HG02938 (cell line): ENCODE measurements around the gene CREM.

Experiments
- ATAC-seq: cut with Tn5 transposase; IDR thresholded peaks from one replicate; pipeline ENCODE4 v1.9.1; 2021; ENCODE audit warnings: mild to moderate bottlenecking, moderate library complexity; ENCODE audit not compliant: unreplicated experiment

Gene CREM

DNA sequence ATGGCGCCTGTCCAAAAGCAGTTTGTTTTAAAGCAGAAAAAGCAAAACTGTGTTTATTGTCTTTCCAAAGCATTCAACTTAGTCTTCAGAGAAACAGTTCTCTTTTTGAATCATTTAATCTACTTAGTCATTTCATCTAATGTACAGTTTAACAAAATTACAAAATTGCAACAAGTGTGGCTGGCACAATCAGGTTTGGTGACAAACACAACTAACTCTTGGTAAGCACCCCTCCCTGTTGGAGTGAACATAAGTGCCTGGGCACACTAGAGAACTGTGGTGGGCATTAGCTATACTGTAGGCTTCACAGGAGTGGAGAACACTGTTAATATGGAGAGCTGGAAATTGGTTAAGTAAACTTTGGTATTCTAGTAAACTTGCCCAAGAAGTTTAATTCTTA is 6.9 kb downstream of the CREM start:
- ATAC-seq, result no peak

DNA sequence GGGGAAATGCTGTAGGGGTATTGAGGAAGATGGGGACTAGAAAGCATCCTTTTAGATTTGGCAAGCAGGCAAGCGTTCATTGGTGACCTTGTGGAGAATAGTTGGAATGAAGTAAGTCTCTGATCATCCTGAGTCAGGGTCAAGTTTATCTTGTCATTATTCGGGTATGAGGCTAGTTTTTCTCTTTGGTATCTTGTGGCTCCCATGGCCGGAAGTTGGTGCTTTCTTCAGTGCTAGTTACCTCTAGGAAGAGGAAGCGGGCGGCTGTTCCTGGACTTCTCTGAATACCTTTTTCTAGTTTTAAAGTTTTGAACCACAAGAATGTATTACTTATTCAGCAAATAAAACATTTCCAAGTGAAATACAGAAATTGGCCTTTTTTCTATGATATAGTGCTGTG is 9.2 kb downstream of the CREM start:
- no peak for ATAC-seq

DNA sequence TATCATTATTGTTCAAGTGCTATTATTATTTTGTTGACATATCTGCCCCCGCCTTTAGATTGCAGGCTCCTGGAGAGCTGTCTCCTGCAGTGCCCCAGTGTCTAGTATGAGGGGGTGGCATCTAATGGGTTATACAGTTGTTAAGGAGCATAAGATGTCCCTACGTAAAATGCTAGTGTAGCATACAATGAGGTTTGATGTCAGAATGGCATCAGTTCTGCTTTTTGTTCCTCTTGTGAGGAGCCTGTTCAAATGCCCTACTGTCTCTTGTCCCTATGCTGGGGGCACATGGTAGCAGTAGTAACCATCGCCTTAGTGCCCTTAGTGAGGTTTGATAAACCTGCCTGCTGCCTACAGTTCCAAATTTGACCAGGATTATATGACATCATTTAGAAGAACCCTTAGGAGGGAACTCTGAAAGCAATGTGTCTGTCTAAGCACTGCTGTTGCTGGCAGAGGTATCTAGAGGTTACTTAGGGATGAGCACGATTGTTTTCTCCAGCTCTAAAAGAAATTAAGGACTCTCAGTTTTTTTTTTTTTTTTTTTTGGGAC is 9.7 kb downstream of the CREM start:
- peak; percentile 50 for ATAC-seq

DNA sequence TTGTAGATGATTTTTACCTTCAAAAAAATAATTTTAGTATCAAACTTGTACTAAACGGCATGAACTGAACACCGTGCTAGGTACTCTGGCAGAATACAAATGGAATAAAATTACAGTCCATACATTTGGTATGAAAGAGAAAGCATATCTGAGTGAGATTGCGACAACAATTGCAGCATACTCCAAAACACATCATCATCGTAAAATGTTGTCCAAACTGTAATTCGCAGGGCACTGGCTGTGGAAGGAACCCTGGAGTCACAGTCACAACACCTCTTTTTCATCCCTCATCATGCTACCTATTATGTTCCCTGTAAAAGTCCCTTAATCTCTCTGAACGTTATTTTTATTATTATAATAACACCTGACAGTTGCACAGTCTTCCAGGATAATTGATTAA is 13.5 kb downstream of the CREM start:
- no peak for ATAC-seq

DNA sequence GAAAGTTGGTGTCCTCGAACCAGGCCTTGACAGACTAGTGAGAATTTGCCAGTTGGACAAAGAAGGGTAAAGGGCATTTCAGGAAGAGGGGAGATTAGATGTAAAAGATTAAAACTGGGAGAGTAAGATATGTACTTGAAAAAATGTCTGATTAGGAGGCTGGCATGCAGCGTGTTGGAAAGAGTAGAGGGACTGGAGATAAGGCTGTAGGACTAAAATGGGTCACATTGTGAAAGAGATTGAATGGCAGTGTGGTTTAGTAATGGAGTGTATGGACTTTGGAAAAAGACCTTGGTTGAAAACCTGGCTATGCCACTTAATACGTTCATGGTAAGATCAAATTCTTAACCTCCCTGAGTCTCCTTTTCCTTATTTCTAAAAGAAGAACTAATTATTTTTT is 14.1 kb downstream of the CREM start:
- no peak for ATAC-seq

DNA sequence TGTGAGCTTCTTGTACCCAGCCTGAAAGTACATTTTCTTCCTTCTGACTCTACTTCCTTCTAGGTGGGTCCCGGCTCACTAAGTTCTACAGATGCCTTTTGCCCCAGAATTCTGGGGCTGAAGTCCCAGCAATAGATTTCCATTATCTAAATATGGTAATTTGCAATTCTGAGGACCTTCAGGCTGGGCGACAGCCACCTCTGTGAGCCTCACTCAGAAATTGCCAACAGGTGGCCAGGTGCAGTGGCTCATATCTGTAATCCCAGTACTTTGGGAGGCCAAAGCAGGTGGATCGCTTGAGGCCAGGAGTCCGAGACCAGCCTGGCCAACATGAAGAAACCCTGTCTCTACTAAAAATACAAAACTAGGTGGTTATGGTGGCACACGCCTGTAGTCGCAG is 23.7 kb downstream of the CREM start:
- no peak for ATAC-seq

DNA sequence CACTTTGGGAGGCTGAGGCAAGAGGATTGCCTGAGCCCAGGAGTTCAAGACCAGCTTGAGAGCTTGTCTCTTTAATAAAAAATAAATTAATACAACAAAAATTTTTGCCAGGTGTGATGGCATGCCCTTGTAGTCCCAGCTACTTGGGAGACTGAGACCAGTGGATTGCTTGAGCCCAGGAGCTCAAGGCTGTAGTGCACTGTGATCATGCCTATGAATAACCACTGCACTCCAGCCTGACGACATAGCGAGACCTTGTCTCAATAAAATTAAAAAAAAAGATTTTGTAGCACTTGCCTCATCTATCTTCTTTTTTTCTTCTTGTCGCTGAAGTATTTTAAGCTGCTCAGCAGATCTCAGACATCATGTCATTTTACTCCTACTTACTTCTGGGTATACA is 26.3 kb downstream of the CREM start:
- no peak for ATAC-seq

DNA sequence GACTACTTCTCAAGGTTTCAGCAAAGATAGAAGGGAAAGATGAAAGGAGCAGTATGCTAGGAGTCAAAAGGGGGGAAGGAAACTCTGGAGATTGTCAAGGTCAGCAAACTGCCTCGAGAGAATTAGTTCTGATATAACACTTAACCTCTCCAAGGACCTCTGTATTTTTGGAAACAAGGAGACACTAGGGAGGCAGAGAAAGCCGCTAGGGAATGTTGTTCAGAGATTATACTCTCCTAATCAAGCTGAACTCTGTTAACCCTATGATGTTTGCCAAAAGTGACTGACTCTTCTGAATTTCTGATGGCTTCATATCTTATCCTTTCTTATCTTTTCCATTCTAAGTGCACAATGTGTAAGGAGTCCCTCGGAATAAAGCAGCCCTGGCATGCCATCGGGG is 27.1 kb downstream of the CREM start:
- no peak for ATAC-seq

DNA sequence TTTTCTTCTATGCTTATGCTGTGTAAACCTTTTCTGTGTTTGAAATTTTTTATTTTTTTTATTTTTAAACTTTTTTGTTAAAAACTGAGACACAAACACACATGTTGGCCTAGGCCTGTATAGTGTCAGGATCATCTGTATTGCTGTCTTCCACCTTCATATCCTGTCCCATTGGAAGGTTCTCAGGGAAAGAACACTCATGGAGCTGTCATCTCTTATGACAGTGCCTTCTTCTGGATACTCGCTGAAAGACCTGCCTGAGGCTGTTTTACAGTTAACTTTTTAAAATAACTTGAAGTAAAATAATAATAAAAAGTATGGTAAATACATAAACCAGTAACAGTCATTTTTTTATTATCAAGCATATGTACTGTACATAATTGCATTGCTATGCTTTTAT is 34.1 kb downstream of the CREM start:
- ATAC-seq, result no peak

DNA sequence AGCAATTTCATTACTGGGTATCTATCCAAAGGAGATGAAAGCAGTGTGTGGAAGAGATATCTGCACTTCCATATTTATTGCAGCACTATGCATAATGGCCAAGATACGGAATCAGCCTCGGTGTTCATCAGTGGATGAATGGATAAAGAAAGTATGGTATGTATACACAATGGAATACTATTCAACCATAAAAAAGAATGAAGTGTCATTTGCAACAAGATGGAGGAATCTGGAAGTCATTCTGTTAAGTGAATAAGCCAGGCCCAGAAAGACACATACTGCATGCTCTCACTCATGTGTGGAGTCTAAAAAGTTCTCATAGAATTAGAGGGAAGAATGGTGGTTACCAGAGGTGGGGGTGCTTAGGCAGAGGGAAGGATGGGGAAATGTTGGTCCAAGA is 35.3 kb downstream of the CREM start:
- ATAC-seq, result no peak

DNA sequence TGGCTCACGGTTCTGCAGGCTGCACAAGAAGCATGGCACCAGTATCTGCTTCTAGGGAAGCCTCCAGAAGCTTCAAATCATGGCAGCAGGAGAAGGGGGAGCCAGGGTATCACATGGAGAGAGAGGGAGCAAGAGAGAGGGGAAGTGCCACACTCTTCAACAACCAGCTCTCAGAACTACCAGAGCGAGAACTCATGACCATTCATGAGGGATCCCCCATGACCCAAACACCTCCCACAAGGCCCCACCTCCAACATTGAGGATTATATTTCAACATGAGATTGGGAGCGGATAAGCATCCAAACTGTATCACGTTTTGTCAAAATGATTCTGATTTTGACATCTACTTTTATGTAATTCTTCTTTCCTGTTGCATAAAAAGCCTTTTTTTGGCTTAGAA is 38.5 kb downstream of the CREM start:
- ATAC-seq, result no peak

DNA sequence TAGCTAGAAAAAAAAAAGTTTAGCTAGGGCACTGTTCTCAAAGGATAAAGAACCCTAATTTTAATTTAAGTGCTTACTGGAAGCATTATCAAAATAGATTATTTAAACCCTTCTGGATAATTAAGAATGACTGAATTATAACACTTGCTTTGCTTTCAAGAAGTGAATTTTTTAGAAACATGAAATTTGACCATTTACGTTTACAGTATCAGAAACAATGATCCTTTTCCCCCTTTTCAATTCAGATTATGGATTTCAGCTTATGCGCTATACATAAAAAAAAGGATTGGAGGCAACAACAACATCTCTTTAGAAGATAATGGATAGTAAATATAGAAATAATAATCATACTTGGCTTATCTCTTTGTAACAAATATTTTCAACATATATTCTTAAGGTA is 39.2 kb downstream of the CREM start:
- ATAC-seq, result no peak

DNA sequence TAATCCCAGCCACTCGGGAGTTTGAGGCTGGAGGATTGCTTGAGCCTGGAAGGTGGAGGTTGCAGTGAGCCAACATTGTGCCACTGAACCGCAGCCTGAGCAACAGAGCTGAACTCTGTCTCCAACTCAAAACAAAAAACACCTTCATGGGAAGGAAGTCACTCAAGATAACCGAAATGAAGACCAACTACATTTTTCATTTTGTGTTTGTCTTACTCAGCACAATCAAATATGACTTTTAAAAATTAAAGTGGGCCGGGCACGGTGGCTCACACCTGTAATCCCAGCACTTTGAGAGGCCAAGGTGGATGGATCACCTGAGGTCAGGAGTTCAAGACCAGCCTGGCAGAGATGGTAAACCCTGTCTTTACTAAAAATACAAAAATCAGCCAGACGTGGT is 40.0 kb downstream of the CREM start:
- no peak for ATAC-seq

DNA sequence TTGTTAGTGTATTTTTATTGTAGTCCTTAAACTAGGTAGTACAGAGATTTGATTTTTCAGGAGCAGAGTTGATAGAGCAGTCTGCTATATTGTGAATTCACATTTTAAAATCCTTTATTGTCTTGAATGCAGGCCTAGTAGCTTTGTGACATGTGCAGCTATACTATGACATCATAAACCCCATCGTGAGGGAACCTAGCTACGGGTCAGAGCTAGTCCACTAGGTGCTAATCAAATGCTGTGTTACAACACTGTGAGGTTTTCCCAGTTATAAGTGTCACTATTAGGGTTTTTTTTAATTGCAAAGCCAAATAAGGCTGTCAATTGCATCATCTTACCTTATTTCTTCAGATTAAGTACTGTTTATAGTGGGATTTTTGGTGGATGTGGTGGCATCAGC is 40.7 kb downstream of the CREM start:
- no peak for ATAC-seq

DNA sequence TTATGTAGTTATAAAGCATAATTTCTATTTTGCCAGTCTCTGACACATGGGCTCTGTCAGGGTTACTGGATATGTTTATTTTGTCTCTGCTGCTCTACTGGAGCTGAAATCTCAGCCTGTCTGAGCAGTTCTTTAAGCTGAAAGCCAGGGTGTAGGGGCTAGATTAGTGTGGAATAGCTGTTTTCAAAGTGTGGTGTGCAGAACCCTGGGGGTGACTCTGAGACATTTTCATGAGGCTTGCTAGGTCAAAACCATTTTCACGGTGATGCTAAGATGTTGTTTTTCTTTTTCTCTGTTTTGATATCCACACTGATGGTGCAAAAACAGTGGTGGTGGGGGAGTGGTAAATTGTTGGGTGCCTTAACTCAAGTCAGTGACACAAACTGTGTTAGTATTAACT is 45.5 kb downstream of the CREM start:
- no peak for ATAC-seq

DNA sequence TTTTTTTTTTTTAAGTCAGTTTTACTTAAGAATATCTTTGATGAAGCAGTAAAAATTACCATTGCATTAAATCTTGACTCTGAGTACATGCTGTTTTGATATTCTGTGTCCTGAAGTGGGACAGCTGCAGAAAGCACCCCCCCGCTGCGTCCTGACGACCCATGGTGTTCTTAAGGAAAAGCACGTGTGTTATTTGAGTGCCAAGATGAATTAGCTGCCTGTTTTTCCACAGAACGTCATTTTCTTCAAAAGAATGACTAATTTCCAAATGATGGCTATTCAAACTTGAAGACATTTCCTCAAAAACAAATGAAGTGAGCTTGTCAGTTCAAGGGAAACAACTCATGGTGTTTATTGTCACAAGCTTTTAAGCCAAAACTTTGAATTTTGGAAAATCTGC is 45.9 kb downstream of the CREM start:
- no peak for ATAC-seq

DNA sequence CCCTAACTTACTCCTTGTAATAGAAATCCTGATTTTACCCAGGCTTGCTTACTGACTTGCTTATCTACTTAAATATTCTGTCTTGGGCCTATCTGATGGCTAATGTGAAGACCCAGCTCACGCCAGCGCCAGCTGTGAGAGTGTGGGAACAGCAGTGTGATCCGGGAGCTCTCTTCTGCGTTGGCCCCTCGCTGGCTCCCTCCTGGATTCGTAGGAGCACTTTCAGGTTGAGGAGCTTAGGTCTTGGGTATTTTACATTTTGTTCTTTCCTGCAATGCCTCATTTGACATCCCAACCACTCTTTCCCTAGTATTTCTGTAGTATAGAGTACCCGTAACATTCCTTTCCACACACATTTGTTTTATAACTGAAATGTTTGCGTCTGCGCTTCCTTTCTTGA is 51.7 kb downstream of the CREM start:
- no peak for ATAC-seq

DNA sequence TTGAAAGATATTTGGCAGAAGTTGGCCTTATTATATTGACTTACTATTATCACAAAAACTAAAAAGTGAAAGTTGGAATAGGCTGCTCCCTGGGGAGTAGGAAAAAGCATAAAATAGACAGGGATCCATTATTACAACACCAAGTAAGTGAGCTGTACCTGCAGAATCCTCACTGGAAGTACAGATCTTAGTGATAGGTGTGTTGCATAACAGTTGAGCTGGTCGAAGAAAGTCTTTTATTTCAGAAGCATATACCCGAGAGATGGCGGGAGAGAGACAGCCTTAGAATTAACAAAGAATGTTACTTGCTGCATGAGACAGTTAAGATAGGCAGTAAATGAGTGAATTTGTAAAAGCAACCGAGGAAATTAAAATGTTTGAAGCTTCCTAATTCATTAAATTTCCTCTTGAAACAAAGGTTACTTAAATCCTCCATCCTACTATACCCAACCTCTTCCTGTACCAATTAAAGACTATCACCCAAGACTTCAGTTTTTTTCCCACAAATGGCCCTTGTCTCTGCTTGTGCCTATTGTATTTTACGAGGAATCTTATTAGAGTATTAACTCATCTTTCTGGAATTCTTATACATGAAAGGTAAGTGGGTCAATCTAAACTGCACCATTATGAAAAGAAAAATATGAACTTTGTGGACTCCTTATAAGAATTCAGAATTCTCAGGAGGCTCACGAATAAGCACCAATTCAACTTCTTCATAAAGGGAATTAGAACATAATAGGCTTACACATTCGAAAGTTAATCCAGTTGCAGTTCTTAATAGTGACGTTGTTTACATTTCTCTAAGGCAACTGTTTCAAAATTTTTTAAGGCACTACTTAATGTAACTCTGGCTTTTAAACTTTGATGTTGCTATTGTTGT is 56.2 kb downstream of the CREM start:
- no peak for ATAC-seq

DNA sequence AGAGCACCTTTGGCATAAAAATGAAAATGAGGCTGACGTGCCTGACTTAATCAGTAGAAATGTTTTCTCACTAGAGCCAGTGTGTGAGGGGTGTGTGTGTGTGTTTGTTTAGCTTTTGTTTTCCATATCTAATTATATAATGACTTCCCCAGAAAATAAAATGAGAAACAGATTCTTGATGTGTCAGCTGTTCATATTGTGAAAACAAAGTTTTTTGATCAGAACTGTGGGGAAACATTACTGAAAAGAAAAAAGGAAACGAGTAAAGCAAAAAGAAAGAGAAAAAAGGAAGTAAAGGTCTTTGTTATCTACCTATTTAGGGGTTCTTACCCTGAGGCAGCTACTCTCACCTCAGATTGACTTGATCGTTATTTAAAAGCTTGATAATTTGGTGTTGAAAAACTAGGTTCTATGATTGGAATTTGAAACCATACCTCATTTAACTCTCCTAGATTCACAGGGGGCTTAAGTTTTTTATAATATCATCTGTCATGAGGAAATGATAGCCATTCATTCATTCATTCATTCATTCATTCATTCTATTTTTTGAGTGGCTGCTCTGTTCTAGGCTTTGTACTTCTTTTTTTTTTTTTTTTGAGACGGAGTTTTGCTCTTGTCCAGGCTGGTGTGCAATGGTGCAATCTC is 58.0 kb downstream of the CREM start:
- no peak for ATAC-seq

DNA sequence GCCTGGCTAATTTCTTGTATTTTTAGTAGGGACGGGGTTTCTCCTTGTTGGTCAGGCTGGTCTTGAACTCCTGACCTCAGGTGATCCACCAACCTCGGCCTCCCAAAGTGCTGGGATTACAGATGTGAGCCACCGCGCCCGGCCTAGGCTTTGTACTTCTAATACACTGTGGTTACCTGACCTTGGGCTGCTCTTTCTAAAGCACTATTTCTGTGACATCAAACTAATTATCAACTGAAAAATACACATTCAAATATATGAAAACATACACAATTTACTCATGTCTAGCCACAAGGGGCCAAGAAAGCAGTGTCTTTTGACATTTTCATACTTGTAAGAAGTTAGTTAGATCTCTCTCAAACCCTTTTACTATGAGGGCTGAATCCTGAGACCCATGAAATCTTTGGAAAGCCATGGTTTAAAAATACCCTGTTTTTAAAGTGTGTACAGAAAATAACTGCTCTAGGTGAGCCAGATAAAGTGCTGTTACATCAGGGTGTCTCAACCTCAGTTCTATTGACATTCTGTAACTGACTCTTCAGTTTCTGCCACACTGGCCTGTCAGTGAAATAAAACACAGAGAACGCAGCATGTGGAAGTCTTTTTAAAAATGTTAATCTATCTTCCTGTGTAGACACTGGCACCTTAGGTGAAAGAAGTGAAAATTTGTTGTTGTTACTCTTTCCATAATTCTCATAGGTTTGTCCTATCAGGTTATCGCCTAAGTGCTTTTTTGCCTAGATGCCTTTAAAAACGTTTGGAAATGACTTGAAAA is 58.8 kb downstream of the CREM start:
- ATAC-seq, result no peak

DNA sequence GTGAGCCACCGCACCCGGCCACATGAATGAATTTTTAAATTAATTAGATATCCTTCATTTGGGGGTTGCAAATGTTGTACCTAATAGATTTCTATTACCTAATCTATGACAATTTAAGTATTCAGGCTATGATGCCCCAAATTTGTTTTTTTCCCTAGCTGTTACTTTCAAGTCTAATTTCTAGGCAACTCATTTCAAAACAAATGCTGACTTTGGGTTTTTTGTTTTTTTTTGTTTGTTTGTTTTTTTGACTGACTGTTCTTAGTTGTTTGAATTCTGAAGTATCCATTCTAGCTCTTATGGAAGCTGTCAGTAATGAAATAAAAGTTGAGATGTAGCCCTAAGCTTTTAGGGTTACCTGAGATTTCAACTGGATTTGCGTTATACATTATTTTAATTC is 62.3 kb downstream of the CREM start:
- no peak for ATAC-seq

DNA sequence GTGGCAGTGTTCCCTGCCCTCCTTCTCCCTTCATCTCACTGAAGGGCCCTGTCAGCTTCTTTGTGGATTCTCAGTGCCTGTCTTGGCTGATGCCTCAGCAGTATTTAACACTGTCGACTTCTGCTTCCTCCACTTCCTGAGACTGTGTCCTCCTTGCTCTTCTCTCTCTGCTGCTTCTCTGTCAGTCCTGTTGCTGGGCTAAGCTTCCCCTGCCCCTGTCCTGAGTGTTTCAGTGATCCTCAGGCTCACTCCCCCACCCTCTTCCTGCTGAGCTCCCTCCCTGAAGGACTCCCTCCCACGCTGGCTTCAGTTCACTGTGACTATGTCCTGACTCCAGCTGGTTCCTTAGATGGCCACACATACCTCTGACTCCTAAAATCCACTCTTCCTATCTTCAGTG is 64.9 kb downstream of the CREM start:
- no peak for ATAC-seq
